Panc1 (cell line): Measurements from ENCODE around the gene ZNF396.

Source experiments
- CTCF ChIP-seq: fragments of 450-650 bp; IDR thresholded peaks from 2 replicates; pipeline ENCODE4 v1.5.1; 2017; ENCODE audit warnings: mild to moderate bottlenecking
- POLR2AphosphoS5 ChIP-seq: IDR thresholded peaks from 2 replicates; pipeline ENCODE4 v1.6.1; 2012; ENCODE audit warnings: mild to moderate bottlenecking, low read depth, low read length, moderate library complexity
- REST ChIP-seq, 2 experiments: IDR thresholded peaks; 2 replicates each; pipeline ENCODE4 v1.6.1; 2011 to 2012; ENCODE audit warnings: low read depth in 2 of 2, control low read depth in 1 of 2, low read length in 1 of 2, mild to moderate bottlenecking in 1 of 2, moderate library complexity in 1 of 2; ENCODE audit not compliant: insufficient read depth in 1 of 2

- TF ChIP-seq POLR2AphosphoS5: no peak
- no peak for TF ChIP-seq REST (IDR thresholded peaks at IDR 0.05; ENCODE audit: insufficient read depth in 1 of 2, low read depth in 2 of 2, low read length in 1 of 2)
- no peak for TF ChIP-seq CTCF
Measured at GRCh38 chr18:35410561-35410960, 33.4 kb upstream of the ZNF396 start.
